Posterior vena cava (tissue), 2 donors: ENCODE measurements around the gene AP5M1. TPM values are rescaled to one million over a fixed set of nuclear protein-coding genes. Genes with fewer than 3 reads are reported as not detected.
A peak's percentile ranks its signal among the peaks of the same experiment; 100 is the strongest.
"Not testable (repeated sequence)": the region's sequence is repeated elsewhere in the genome, so short reads cannot be mapped to it uniquely, and the experiment has no call there.

Experiments used
- DNase-seq: peaks from one replicate; pipeline ENCODE4 v3.0.0-alpha.2; 2020; ENCODE audit warnings: low spot score
- intact Hi-C, 2 donors: fragments of 100-400 bp; cut with DNase I; formaldehyde crosslinking; loops; one replicate each; pipeline versions ENCODE4 v1.14.1 to v1.14.2; 2022 to 2023
- long read RNA-seq, 2 donors: library from polyadenylated mRNA; unstranded; transcript quantifications; one replicate each; pipeline ENCODE4 v2.0.0, GENCODE V29; 2020 to 2021
- total RNA-seq, 2 donors: library from RNA; stranded (reverse); fragmentation: NEBNext Ultra II Directional; extraction: Animal tissue kit (Norgen Biotek cat#: 25700); gene quantifications; one replicate each; pipeline ENCODE4 v1.2.1, GENCODE V29; 2021
- donor health status: DM: yes; HTN: yes; CAD: no.
- donor health status: DM: yes; HTN: yes; CAD: no.

The AP5M1 gene, protein sequence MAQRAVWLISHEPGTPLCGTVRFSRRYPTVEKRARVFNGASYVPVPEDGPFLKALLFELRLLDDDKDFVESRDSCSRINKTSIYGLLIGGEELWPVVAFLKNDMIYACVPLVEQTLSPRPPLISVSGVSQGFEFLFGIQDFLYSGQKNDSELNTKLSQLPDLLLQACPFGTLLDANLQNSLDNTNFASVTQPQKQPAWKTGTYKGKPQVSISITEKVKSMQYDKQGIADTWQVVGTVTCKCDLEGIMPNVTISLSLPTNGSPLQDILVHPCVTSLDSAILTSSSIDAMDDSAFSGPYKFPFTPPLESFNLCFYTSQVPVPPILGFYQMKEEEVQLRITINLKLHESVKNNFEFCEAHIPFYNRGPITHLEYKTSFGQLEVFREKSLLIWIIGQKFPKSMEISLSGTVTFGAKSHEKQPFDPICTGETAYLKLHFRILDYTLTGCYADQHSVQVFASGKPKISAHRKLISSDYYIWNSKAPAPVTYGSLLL
- total RNA-seq = 10 to 100 TPM; 36.4 to 39.9 TPM
- long read RNA-seq, donor 1, full-length matches to known transcripts = 11 of 15 reads
- long read RNA-seq, donor 1, partial matches to known transcripts = 0 of 15 reads
- long read RNA-seq, donor 1, other reads (novel, unspliced or antisense) = 4 of 15 reads
- long read RNA-seq, donor 2, full-length matches to known transcripts = 6 of 10 reads
- long read RNA-seq, donor 2, partial matches to known transcripts = 3 of 10 reads
- long read RNA-seq, donor 2, other reads (novel, unspliced or antisense) = 1 of 10 reads

- peak; percentile 98 for DNase-seq
- intact Hi-C loops = no loop called here
These were observed at the start of gene AP5M1, which contains the start of gene EXOC5 for GRCh38 chr14:57268161-57269069. Gene AP5M1, plus strand, starts transcription at chr14:57268971. Its CDS starts 344 bp downstream, at chr14:57269315. Gene EXOC5, minus strand, starts transcription at chr14:57268905. Its CDS starts 257 bp downstream, at chr14:57268648.

DNA sequence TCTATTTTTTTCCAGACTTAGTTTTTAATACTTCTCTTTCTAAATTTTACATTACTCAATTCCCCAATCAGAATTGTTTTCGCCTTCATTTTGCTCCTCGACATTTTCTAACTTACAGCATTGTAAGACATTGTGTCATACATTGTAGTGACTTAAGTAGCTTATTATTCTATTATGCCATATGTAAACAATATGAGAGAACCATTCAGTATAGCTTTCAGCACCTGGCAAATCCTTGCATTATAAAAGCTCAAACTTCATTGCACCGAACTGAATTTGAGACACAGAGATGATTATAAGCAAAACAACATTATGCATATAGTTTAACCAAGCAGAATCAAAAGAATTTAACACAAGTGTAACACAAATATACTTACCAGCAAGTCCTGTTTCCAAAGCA lies 46.8 kb upstream of the AP5M1 start:
- intact Hi-C loops = loop anchor here in 1 of 2 donors (5.0 kb wide), 1 partner anchor 615 kb away; no protein-coding TSS in a partner anchor
- DNase-seq = no peak

GRCh38 chr14:57227083-57227482 lies 41.7 kb upstream of the AP5M1 start:
- intact Hi-C loops = no loop called here
- no peak for DNase-seq

DNA sequence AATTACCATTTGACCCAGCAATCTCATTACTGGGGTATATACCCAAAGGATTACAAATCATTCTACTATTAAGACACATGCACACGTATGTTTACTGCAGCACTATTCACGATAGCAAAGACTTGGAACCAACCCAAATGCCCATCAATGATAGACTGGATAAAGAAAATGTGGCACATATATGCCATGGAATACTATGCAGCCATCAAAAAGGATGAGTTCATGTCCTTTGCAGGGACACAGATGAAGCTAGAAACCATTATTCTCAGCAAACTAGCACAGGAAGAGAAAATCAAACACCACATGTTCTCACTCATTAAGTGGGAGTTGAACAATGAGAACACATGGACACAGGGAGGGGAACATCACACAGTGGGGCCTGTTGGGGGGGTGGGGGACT lies 40.5 kb upstream of the AP5M1 start:
- DNase-seq, intact Hi-C loops: not testable (repeated sequence)

DNA sequence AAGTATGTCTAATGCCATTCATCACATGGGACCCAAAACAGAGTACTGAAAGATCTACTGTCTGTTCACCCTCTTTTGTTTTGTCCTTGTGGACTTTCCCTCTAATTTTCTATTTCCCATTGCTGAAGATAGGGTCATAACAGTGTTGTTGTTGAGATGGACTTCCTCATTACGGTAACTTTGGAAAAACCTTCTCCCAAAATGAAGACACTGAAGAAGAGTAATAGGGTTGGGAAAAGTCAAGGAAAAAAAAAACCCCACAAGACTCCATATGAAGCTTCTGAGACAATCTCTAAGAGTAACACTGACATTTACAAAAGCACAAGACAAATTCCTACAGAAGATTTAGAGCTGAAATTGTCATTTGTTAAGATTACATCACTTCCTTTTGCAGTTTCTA lies 36.8 kb upstream of the AP5M1 start:
- intact Hi-C loops = no loop called here
- no peak for DNase-seq

DNA sequence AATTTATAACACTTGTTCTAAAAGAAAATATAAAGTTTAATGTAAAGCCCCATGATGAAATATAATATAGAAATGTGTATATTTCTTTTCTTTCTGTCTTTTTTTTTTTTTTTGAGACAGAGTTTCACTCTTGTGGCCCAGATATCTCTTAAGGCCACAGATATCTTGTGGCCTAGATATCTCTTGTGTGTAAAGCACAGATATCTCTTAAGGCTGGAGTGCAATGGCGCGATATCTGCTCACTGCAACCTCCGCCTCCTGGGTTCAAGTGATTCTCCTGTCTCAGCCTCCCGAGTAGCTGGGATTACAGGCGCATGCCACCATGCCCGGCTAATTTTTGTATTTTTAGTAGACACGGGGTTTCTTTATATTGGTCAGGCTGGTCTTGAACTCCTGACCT lies 28.7 kb upstream of the AP5M1 start:
- intact Hi-C loops, DNase-seq: not testable (repeated sequence)

- intact Hi-C loops = no loop called here
- no peak for DNase-seq
These were observed 25.5 kb upstream of the AP5M1 start for GRCh38 chr14:57243320-57243719.

- no peak for DNase-seq
- intact Hi-C loops = no loop called here
These were observed 24.7 kb upstream of the AP5M1 start for GRCh38 chr14:57244106-57244505.

DNA sequence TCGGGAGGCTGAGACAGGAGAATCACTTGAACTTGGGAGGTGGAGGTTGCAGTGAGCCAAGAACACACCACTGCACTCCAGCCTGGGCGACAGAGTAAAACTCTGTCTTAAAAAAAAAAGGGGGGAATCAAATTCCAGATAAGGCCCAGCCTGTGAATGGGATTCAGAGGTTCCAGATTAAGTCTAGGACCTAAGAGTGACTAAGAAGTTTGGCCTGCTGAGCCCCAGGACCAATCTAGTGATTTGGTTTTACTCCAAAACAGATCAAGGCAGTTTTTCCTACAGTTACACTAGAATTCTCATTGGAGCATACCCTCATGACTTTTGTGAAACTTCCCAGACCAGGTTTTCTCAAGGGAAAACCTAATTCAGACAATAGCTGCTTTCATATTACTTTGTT lies 22.8 kb upstream of the AP5M1 start:
- intact Hi-C loops = no loop called here
- DNase-seq = no peak

DNA sequence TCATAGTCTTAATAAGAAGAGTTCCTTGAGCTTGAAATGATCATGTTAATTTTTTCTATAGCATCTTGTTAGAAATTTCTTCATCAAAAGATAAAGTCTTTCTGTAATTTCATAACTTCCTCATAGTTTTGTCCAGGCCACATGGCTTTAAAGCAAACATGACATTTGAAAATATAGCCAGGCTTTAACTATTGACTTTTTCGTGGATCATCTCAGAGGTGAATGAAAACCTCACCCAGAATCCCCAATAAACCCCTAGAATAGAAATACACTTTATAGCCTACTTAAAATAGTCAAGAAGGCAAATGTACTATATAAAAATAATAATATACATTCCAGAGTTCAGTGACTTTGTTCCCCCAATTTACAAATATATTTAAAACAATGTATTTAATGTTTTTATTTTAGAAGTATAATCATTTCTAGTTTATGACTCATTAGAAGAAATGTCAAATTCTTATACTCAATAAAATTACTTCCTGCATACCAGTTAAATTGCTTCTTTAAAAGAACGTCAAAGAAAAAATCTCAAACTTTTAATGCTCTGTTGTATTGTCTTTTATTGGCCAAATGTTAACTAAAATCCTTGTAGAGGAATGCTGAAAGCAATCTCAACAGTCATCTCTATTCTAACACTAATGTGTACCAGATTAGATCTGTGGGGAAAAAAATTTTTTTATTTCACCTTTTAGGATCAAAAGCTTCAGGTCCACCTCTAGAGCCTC lies 21.7 kb upstream of the AP5M1 start:
- intact Hi-C loops = no loop called here
- DNase-seq = no peak

DNA sequence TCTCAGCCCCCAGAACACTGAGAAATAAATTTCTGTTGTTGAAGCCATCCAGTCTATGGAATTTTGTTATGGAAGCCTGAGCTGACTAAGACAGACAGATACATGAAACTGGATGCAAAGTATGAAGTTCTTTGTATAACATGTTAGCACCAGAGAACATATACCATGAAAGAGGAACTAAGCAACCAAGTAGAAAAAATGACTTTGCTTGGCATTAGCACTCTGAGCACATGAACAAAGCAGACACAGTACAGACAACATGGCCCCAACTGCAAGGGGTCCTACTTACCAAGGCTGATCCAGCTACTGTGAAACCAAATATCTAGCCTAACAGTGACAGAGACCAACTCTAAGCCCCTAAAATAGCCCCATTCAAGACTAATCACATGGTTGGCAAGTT lies 13.9 kb upstream of the AP5M1 start:
- no peak for DNase-seq
- intact Hi-C loops = no loop called here

- DNase-seq, intact Hi-C loops: not testable (repeated sequence)
These were observed 10.6 kb upstream of the AP5M1 start for GRCh38 chr14:57258221-57258620.

DNA sequence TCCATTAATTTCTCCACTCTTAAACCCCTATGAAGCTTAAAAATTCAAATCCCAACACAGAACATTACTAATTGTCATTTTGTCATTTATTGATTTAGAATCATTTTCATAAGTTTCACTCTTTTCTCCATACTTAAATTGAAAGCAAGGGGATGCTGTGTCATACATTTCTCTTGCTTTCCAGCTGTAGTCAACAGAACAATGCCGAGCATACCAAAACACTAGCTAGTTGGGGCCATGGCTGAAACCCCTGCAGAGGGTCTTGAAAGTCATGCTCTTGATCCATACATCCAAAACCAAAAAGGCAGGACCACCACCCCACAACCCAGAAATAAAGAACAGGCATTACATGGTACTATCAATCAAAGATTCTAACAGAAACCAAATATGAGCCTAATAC lies 9.1 kb upstream of the AP5M1 start:
- DNase-seq = no peak
- intact Hi-C loops = no loop called here

DNA sequence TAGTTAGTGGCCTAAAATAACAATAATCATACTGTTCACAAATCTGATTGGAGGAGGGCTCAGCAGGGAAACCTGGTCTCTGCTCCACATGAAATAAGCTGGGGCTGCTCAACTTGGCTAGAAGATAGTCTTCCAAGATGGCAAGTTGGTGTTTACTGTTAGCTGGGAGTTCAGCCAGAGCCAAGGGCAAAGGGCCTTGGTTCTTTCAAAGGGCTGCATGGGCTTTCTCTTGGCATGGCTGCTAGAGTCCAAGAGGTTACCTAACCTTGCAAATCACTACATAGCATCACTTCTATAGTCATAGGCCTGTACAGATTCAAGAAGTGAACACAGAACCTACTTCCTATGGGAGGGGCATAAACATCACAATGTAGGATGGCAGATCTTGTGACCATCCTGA lies 7.2 kb upstream of the AP5M1 start:
- intact Hi-C loops = no loop called here
- DNase-seq = no peak

GRCh38 chr14:57262117-57262516 lies 6.7 kb upstream of the AP5M1 start:
- intact Hi-C loops = no loop called here
- no peak for DNase-seq

GRCh38 chr14:57266065-57266464 lies 2.7 kb upstream of the AP5M1 start:
- intact Hi-C loops = no loop called here
- no peak for DNase-seq

GRCh38 chr14:57273236-57273635 lies 4.5 kb downstream of the AP5M1 start:
- DNase-seq = no peak
- intact Hi-C loops = no loop called here

GRCh38 chr14:57274551-57274950 lies 5.8 kb downstream of the AP5M1 start:
- intact Hi-C loops = no loop called here
- no peak for DNase-seq
